Cardiac fibroblast (primary cell): ENCODE data around the gene MLLT11.

Experiments
- DNase-seq, 2 donors: peaks; one replicate each; pipeline versions ENCODE4 v3.0.0 to v3.0.0-alpha.2; 2010; ENCODE audit warnings: low read depth in 2 of 2
- H3K4me3 ChIP-seq, 2 donors: replicated peaks in 1 of 2; 1 replicate in 1 of 2; 2 replicates in 1 of 2; pipeline ENCODE4 v1.5.1; 2011; ENCODE audit warnings: low read depth in 2 of 2, low read length in 2 of 2, mild to moderate bottlenecking in 2 of 2, moderate library complexity in 1 of 2
- TF ChIP-seq, protein P1 (sequence below): IDR thresholded peaks from one replicate; pipeline ENCODE4 v1.5.1; 2011; ENCODE audit warnings: low read depth, mild to moderate bottlenecking, low read length, inconsistent platforms

MLLT11 gene, protein sequence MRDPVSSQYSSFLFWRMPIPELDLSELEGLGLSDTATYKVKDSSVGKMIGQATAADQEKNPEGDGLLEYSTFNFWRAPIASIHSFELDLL

DNA sequence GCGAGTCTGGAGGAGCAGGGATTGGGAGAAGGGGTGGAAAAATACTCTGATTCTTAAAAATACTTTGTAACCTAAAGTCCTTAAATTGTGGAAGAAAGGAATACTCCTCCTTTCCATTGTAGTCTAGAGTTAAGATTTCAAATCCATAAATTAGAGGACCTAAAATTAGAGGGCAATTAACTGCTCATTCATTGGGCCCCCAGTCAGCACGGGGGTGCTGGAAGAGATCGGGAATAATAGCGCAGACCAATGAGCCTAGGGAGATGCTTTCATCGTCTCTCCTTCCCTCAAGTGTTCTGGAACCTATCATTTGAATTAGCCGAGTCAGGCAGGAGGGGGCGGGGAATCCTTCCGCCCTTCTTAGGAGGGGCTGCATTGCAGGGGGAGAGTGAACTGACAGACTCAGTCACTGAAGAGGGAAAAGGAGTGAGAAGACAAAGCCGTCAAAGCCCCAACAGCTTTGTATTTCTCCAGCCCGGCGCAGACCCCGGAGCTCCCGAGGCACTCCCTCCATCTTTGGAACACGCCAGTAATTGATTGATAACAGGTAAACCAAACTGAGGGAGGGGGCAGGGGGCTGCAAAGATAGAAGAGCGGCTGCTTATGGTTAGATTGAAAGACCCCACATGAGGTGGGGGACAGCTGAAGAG is at the start of gene MLLT11:
Gene MLLT11, plus strand, starts transcription at position 391 of the 650 bp plus-strand sequence. CDS start 6,828 bp downstream, outside the sequence.
- H3K4me3 ChIP-seq = peak within 1 kb of the TSS; percentile 83 to 94
- peak; percentile 63 to 66 for DNase-seq
- TF ChIP-seq, protein P1, sequence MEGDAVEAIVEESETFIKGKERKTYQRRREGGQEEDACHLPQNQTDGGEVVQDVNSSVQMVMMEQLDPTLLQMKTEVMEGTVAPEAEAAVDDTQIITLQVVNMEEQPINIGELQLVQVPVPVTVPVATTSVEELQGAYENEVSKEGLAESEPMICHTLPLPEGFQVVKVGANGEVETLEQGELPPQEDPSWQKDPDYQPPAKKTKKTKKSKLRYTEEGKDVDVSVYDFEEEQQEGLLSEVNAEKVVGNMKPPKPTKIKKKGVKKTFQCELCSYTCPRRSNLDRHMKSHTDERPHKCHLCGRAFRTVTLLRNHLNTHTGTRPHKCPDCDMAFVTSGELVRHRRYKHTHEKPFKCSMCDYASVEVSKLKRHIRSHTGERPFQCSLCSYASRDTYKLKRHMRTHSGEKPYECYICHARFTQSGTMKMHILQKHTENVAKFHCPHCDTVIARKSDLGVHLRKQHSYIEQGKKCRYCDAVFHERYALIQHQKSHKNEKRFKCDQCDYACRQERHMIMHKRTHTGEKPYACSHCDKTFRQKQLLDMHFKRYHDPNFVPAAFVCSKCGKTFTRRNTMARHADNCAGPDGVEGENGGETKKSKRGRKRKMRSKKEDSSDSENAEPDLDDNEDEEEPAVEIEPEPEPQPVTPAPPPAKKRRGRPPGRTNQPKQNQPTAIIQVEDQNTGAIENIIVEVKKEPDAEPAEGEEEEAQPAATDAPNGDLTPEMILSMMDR = no peak

DNA sequence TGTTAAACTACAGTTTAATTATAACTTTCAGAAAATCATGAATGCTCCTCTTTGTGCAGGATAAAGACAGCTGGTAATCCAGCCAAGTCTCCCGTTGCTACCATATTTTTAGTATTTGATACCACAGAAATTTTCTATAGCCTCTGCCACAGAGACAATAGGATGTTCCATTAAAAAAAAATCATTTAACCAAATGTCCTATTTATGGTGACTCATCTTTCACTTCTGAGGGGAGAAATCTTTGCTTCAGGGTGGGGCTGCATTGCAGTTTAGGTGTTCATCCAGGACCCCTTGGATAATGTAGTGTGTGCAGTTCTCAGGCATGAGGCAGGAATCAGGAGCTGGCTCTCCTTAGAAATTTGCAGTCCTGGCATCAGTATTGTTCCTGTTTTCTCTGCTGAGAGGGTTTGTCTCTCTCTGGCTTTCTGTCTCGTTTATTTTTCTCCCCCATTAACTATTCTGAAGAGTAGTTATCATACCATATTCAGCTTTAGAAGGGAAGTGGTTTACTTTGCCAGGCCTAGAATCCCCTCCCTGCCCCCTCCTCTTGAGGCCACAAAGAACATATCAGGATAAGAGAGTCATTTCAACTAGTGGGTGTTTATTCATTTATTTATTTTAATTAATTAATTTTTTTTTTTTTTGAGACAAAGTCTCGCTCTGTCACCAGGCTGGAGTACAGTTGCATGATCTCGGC is 48.9 kb upstream of the MLLT11 start:
- no peak overlapping the region for H3K4me3 ChIP-seq
- TF ChIP-seq, protein P1 = no peak
- DNase-seq = no peak

DNA sequence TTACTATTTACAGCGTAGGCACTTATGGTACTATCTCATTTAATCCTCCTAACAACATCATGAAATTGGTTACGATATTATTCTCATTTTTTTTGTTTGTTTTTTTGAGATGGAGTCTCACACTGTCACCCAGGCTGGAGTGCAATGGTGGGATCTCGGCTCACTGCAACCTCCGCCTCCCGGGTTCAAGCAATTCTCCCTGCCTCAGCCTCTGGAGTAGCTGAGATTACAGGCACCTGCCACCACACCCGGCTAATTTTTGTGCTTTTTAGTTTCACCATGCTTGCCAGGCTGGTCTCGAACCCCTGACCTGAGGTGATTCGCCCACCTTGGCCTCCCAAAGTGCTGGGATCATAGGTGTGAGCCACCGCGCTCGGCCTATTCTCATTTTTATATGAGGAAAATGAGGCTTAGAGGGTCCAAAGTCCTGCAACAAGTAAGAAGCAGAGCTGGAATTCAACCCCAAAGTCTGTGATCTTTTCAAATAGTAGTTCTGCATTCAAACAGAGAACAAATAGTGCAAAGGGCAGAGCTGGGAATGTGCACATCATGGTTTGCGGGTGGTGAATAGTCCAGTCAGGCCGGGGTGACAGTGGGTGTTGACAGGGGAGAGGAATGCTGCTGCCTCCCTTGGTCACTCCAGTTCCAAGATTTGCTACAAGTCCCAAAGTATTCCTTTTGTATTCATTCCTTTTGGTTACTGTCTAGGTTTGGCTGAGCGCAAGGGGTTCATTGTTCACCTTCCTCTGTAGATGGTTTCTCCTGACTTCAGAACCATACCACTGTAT is 47.3 kb upstream of the MLLT11 start:
- DNase-seq = peak; percentile 45 to 77
- TF ChIP-seq, protein P1 = no peak
- no peak overlapping the region for H3K4me3 ChIP-seq

DNA sequence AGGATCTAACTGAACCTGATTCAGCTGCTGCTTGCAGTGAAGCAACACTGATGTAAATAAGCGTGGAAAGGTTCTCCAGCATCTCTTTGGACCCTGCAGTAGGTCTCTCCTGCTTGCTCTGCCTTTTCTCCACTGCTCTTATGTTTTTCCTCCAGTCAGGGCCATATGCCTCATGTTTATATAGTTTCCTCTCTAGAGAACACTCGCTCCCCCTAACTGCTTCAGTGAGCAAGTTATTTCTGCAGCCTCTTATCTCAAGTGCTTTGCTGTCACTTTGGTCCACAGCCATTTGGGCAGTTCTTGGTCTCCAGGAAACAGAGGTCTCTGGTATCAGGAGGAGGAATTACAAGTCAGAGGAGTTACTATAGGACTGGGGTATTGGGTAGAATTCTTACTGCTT is 46.7 kb upstream of the MLLT11 start:
- peak; percentile 37 to 90 for DNase-seq
- TF ChIP-seq, protein P1 = peak; percentile 0
- H3K4me3 ChIP-seq = no peak overlapping the region

DNA sequence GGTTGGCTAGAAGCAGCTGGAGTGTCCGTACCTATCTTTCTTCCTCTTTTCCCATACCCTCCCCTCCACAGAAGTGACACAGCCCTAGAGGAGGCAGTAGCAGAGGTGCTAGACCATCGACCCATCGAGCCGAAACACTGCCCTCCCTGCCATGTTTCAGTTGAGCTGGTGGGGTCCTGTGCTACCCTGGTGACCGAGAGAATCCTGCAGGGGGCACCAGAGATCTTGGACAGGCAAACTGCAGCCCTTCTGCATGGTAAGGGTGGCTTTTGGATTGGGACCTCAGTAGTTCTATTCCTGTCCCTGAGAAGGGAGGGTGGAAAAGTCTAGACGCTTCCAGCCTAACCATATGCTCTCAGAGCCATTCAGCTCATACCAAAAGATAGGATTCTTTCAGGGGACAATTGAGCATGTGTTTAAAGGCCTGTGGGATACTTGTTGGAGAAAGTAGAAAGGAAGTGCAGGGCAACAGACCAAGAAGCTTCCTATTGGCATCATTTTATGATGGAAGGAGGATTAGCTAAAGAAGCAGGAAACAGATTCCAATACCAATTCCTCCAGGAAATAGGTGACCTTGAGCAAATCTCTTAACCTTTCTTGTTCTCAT is 35.6 kb upstream of the MLLT11 start:
- TF ChIP-seq, protein P1 = peak; percentile 80
- DNase-seq = peak; percentile 76 to 82
- H3K4me3 ChIP-seq = no peak overlapping the region

DNA sequence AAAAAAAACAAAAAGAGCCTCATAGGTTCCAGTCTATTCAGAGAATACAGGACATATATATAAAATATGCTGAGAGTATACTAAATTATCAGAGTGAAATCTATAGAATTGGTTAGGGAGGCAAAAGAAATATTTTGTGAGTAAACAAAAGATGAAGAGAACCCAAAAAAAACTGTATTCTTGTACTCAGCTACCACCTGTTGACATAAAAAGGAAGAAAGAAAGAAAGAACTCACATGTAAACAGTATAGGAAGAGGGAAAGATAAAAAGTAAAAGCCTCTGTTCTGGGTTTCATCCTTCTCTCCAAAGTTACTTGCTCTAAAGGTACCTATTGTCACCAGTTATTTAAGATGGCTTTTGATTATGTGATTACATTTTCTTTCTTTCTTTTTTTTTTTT is 33.7 kb upstream of the MLLT11 start:
- TF ChIP-seq, protein P1 = no peak
- no peak overlapping the region for H3K4me3 ChIP-seq
- DNase-seq = no peak
